Stimulated activated CD8-positive, alpha-beta memory T cell treated with anti-CD3 and anti-CD28 coated beads, Interleukin-12 subunit alpha, Interleukin-12 subunit beta, amount 100 ng/mL, for 24 hours (primary cell): ENCODE measurements around the gene FKBP1C.
"Not testable (repeated sequence)": the region's sequence is repeated elsewhere in the genome, so short reads cannot be mapped to it uniquely, and the experiment has no call there.

ENCODE experiments used
- DNase-seq: peaks from one replicate; pipeline ENCODE4 v3.0.0-alpha.2; 2020; ENCODE audit errors: extremely low read depth

FKBP1C gene

GRCh38 chr6:63211343-63211742 is at the start of gene FKBP1C:
Gene FKBP1C (plus strand): TSS chr6:63211469.
- DNase-seq, result not testable (repeated sequence)

- DNase-seq, result not testable (repeated sequence)
Observed at GRCh38 chr6:63164047-63164803, 47.0 kb upstream of the FKBP1C start.

- no peak for DNase-seq
Observed at GRCh38 chr6:63174173-63174572, 37.1 kb upstream of the FKBP1C start.

GRCh38 chr6:63176181-63176580 is 35.1 kb upstream of the FKBP1C start:
- no peak for DNase-seq

GRCh38 chr6:63180367-63180766 is 30.9 kb upstream of the FKBP1C start:
- no peak for DNase-seq

GRCh38 chr6:63186970-63187369 is 24.3 kb upstream of the FKBP1C start:
- DNase-seq, result no peak

- DNase-seq, result no peak
Observed at GRCh38 chr6:63188828-63189227, 22.4 kb upstream of the FKBP1C start.

GRCh38 chr6:63193324-63193723 is 17.9 kb upstream of the FKBP1C start:
- no peak for DNase-seq

GRCh38 chr6:63197741-63198140 is 13.5 kb upstream of the FKBP1C start:
- DNase-seq, result no peak

GRCh38 chr6:63213325-63213724 is 2.1 kb downstream of the FKBP1C start:
- DNase-seq, result no peak

GRCh38 chr6:63214816-63215215 is 3.5 kb downstream of the FKBP1C start:
- no peak for DNase-seq

- no peak for DNase-seq
Observed at GRCh38 chr6:63224179-63224578, 12.9 kb downstream of the FKBP1C start.

GRCh38 chr6:63225987-63226386 is 14.7 kb downstream of the FKBP1C start:
- DNase-seq, result not testable (repeated sequence)

GRCh38 chr6:63227928-63228894 is 16.9 kb downstream of the FKBP1C start:
- not testable (repeated sequence) for DNase-seq

GRCh38 chr6:63230027-63230426 is 18.8 kb downstream of the FKBP1C start:
- DNase-seq, result not testable (repeated sequence)

GRCh38 chr6:63230511-63230910 is 19.2 kb downstream of the FKBP1C start:
- DNase-seq, result not testable (repeated sequence)

GRCh38 chr6:63236398-63236817 is 25.1 kb downstream of the FKBP1C start:
- DNase-seq, result no peak

- no peak for DNase-seq
Observed at GRCh38 chr6:63245420-63245819, 34.2 kb downstream of the FKBP1C start.

GRCh38 chr6:63245909-63246308 is 34.6 kb downstream of the FKBP1C start:
- DNase-seq, result no peak

GRCh38 chr6:63246581-63246980 is 35.3 kb downstream of the FKBP1C start:
- no peak for DNase-seq

GRCh38 chr6:63249875-63250482 is 38.7 kb downstream of the FKBP1C start:
- DNase-seq, result no peak

GRCh38 chr6:63259153-63259552 is 47.9 kb downstream of the FKBP1C start:
- no peak for DNase-seq
